ENCODE measurements around the gene TRMT44.

- TF ChIP-seq, protein P1, sequence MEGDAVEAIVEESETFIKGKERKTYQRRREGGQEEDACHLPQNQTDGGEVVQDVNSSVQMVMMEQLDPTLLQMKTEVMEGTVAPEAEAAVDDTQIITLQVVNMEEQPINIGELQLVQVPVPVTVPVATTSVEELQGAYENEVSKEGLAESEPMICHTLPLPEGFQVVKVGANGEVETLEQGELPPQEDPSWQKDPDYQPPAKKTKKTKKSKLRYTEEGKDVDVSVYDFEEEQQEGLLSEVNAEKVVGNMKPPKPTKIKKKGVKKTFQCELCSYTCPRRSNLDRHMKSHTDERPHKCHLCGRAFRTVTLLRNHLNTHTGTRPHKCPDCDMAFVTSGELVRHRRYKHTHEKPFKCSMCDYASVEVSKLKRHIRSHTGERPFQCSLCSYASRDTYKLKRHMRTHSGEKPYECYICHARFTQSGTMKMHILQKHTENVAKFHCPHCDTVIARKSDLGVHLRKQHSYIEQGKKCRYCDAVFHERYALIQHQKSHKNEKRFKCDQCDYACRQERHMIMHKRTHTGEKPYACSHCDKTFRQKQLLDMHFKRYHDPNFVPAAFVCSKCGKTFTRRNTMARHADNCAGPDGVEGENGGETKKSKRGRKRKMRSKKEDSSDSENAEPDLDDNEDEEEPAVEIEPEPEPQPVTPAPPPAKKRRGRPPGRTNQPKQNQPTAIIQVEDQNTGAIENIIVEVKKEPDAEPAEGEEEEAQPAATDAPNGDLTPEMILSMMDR (IDR thresholded peaks at IDR 0.05), result no peak
- no peak for TF ChIP-seq POLR2A (IDR thresholded peaks at IDR 0.05)
Observed at GRCh38 chr4:8443801-8444200, 3.2 kb downstream of the TRMT44 start.

Data from prostate gland (tissue), 2 donors.